BLaER1 (cell line): ENCODE data around the gene C14orf93.

Experiments used
- H3K27ac ChIP-seq: shearing (Covaris generic); formaldehyde crosslinking; 2 replicates; pipeline ENCODE4 v1.8.1; 2022
- H3K27me3 ChIP-seq: shearing (Covaris generic); formaldehyde crosslinking; 2 replicates; pipeline ENCODE4 v1.8.1; 2022
- H3K36me3 ChIP-seq: shearing (Covaris generic); formaldehyde crosslinking; 2 replicates; pipeline ENCODE4 v1.8.1; 2022
- H3K4me1 ChIP-seq: shearing (Covaris generic); formaldehyde crosslinking; 2 replicates; pipeline ENCODE4 v1.8.1; 2022
- H3K4me2 ChIP-seq: shearing (Covaris generic); formaldehyde crosslinking; 2 replicates; pipeline ENCODE4 v1.8.1; 2022
- H3K4me3 ChIP-seq: shearing (Covaris generic); formaldehyde crosslinking; 2 replicates; pipeline ENCODE4 v1.8.1; 2022
- H3K9ac ChIP-seq: shearing (Covaris generic); formaldehyde crosslinking; 2 replicates; pipeline ENCODE4 v1.8.1; 2022
- H3K9me3 ChIP-seq: shearing (Covaris generic); formaldehyde crosslinking; 2 replicates; pipeline ENCODE4 v1.8.1; 2022
- H4K20me1 ChIP-seq: shearing (Covaris generic); formaldehyde crosslinking; 2 replicates; pipeline ENCODE4 v1.8.1; 2022
- Cebpa-rat ChIP-seq: shearing (Covaris generic); IDR thresholded peaks from 2 replicates; pipeline ENCODE4 v1.8.1; 2022

Gene C14orf93

DNA sequence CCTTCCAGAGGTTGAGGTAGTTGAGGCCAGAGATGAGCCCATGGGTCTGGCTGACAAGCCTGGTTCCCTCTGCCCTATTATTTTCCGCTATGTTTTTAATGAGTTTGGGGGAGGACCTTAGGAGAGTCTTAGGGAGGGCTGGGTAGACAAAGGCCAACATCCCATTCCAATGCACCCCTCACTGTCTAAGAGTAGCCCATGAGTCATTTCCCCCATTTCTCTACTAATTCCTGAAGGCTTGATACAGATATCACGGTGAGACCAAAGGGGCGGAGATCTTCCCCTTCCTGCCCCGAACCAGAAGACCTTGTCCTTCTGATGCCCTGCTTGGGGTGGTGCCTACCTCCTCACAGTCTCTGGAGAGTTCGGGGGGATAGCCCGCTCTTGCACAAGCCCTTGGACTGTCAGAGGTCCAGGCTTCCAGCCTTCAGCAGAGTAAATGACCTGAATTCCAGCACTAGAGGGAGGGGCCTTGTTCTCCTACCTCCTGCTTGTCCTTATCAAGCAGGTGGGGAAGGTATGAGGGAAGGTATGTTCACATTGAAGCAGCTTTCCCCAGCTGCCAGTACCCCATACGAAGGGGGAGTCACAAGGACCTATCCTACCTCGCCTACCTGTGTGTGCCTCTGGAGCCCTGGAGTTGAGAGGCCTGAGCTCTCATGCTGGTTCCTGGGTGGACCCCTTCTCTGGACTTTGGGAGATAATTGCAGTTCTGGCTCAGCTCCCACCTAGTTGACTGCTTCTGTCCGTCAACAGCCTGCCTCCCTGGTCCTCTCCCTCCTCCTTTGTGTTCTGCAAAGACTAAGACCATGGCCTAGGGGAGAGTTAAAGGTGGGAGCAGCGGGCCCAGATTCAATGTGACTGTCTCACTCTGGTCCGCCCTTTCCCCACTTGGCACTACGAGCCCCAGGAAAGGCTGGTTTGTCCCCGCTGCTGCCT, 35.7 kb upstream of the C14orf93 start:
- H3K9ac ChIP-seq = no peak overlapping the region
- no peak overlapping the region for H3K27ac ChIP-seq
- H3K27me3 ChIP-seq = no peaks in the 10 kb centered on the region
- no peak overlapping the region for H3K4me2 ChIP-seq
- peaks cover 22% of the 10 kb centered on the region for H3K36me3 ChIP-seq
- TF ChIP-seq Cebpa-rat = no peak
- no peak overlapping the region for H3K4me3 ChIP-seq
- no peaks in the 10 kb centered on the region for H3K9me3 ChIP-seq
- no peaks in the 10 kb centered on the region for H4K20me1 ChIP-seq
- no peaks in the 10 kb centered on the region; the same call in 1 of the 2 replicates for H3K4me1 ChIP-seq

DNA sequence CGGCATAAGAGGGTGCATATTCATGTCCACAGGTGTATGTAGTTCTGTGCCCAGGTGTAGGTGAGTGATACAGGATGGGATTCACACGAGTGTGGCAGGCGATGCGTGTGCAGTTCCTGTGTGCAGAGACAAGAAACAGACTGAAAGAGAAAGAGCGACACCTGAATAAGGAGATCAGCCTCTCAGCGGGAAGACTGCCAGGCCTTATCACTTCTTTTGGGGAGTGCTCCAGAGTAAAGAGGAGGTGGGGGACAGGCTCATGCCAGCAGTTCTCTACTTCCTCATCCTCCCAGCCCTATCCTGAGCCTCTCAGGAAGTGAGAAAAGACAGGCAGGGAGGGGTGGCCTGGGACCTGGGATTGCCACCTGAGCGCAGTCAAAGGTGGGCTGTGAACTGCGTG, 34.9 kb upstream of the C14orf93 start:
- H3K9ac ChIP-seq = no peak overlapping the region
- no peak overlapping the region for H3K4me2 ChIP-seq
- H4K20me1 ChIP-seq = no peaks in the 10 kb centered on the region
- H3K36me3 ChIP-seq = peaks cover 22% of the 10 kb centered on the region
- H3K4me1 ChIP-seq = no peaks in the 10 kb centered on the region; the same call in 1 of the 2 replicates
- no peak overlapping the region for H3K4me3 ChIP-seq
- no peak for TF ChIP-seq Cebpa-rat
- H3K27me3 ChIP-seq = no peaks in the 10 kb centered on the region
- H3K27ac ChIP-seq = no peak overlapping the region
- no peaks in the 10 kb centered on the region for H3K9me3 ChIP-seq

DNA sequence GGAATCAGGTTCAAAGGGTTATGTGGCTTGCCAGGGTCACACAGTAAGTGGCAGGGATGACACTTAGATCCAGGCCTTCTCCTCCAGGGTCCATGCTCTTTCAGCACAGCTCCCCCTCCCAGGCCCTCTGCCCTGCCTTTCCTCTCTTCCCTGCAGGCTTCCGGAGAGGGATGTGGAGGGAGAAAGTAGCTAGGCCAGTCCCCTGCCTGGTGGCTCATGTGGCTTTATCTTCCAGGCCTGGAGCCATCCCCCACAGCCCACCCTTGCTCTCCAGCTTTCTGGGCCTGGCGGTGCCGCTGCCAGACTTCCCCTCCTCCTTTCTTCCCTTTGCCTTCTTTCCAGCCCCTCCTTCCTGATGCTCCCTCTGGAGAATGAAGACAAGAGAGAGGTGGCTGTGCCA, 33.8 kb upstream of the C14orf93 start:
- H4K20me1 ChIP-seq = no peaks in the 10 kb centered on the region
- H3K36me3 ChIP-seq = peaks cover 13% of the 10 kb centered on the region
- H3K4me1 ChIP-seq = no peaks in the 10 kb centered on the region; the same call in 1 of the 2 replicates
- H3K4me3 ChIP-seq = no peak overlapping the region
- no peak overlapping the region for H3K4me2 ChIP-seq
- no peaks in the 10 kb centered on the region for H3K9me3 ChIP-seq
- H3K9ac ChIP-seq = no peak overlapping the region
- no peak for TF ChIP-seq Cebpa-rat
- H3K27ac ChIP-seq = no peak overlapping the region
- no peaks in the 10 kb centered on the region for H3K27me3 ChIP-seq

DNA sequence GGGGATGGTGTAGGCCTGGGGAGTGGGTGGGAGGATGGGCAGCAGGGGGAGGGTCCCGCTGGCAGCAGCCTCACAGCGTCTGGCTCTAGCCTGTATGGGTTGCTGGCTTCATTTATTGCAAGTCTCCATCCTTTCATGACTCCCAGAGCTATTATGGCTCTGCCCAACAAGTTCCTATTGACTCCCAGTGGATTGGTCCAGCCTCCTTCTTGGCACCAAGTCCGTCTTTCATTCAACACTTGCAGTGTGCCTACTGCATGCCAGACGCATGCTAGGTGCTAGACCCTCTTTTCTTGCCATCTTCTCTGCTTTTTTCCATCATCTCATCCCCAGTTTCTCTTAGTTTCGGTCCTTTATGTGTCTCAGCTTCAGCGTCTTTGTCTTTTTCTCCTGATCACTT, 33.2 kb upstream of the C14orf93 start:
- Histone ChIP-seq H3K9me3 (no peaks in the 10 kb centered on the region), H3K4me3 (no peak overlapping the region), H3K4me1 (no peaks in the 10 kb centered on the region; the same call in 1 of the 2 replicates)

DNA sequence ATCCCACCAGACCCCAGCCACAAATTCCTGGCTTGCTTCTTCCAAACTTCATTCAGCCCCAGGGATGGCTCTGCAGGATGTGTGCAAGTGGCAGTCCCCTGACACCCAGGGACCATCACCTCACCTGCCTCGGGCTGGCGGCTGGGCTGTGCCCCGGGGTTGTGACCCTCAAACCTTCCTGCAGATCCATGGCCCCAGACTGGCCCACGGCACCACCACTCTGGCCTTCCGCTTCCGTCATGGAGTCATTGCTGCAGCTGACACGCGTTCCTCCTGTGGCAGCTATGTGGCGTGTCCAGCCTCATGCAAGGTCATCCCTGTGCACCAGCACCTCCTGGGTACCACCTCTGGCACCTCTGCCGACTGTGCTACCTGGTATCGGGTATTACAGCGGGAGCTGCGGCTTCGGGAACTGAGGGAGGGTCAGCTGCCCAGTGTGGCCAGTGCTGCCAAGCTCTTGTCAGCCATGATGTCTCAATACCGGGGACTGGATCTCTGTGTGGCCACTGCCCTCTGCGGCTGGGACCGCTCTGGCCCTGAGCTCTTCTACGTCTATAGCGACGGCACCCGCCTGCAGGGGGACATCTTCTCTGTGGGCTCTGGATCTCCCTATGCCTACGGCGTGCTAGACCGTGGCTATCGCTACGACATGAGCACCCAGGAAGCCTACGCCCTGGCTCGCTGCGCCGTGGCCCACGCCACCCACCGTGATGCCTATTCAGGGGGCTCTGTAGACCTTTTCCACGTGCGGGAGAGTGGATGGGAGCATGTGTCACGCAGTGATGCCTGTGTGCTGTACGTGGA, 32.4 kb upstream of the C14orf93 start, which contains the start of gene PSMB11:
Gene PSMB11 (plus strand): TSS at position 51 of the 804 bp plus-strand sequence. CDS start 14 bp downstream, at position 65.
- Histone ChIP-seq H3K36me3 (no peaks in the 10 kb centered on the region), H3K9ac (no peak within 1 kb of the TSS), H3K27me3 (no peaks in the 10 kb centered on the region), H3K9me3 (no peaks in the 10 kb centered on the region), H3K4me3 (no peak within 1 kb of the TSS), H3K4me1 (no peaks in the 10 kb centered on the region; the same call in 1 of the 2 replicates), H3K27ac (no peak within 1 kb of the TSS), H3K4me2 (no peak within 1 kb of the TSS), H4K20me1 (no peaks in the 10 kb centered on the region)
- no peak for TF ChIP-seq Cebpa-rat

More for the DNA sequence above, 33.2 kb upstream of the C14orf93 start:
- no peak overlapping the region for H3K4me2 ChIP-seq
- H3K9ac ChIP-seq = no peak overlapping the region
- H4K20me1 ChIP-seq = no peaks in the 10 kb centered on the region
- no peaks in the 10 kb centered on the region for H3K27me3 ChIP-seq
- no peak for TF ChIP-seq Cebpa-rat
- peaks cover 7% of the 10 kb centered on the region for H3K36me3 ChIP-seq
- no peak overlapping the region for H3K27ac ChIP-seq

DNA sequence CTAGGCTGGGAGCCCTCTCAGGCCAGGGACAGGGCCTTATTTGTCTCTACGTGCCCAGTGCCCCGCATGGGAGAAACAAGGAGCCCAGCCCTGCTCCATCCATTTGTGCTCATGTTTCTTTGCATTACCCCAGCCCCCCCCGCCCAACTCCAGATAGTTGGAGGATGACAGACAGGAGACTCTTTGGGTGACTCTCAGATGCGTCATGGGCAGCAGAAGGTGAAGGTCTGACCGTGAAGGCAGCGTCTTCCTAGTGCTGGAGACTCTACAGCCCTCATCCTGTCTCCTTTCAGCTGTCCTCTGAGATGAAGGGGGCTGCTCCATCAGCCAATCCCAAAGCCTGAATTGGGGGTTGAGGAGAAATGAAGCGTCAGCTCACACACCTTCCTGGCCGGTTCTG, 31.8 kb upstream of the C14orf93 start:
- no peaks in the 10 kb centered on the region; the same call in 1 of the 2 replicates for H3K4me1 ChIP-seq
- no peak for TF ChIP-seq Cebpa-rat
- no peak overlapping the region for H3K9ac ChIP-seq
- no peak overlapping the region for H3K4me3 ChIP-seq
- H3K27ac ChIP-seq = no peak overlapping the region
- H3K36me3 ChIP-seq = no peaks in the 10 kb centered on the region
- no peaks in the 10 kb centered on the region for H3K9me3 ChIP-seq
- no peaks in the 10 kb centered on the region for H4K20me1 ChIP-seq
- H3K4me2 ChIP-seq = no peak overlapping the region
- H3K27me3 ChIP-seq = no peaks in the 10 kb centered on the region

DNA sequence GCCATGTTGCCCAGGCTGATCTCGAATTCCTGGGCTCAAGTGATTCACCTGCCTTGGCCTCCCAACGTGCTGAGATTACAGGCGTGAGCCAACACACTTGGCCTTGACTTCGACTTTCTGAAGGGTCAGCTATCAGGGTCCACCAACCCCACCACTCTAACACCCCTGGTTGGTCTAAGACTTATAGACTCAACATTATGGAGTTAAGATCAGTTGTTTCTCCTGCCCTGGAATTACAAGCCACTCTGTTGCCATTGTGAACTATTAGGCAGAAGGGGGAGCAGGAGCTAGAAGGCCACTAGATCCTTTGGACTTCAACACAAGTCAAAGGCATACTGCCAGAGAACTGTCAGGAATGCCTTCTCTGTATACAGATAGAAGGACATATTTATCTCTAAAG, 30.2 kb upstream of the C14orf93 start:
- no peaks in the 10 kb centered on the region for H3K9me3 ChIP-seq
- TF ChIP-seq Cebpa-rat = no peak
- H3K36me3 ChIP-seq = no peaks in the 10 kb centered on the region
- H3K4me2 ChIP-seq = no peak overlapping the region
- H3K27ac ChIP-seq = no peak overlapping the region
- H4K20me1 ChIP-seq = no peaks in the 10 kb centered on the region
- H3K4me3 ChIP-seq = no peak overlapping the region
- peaks cover 7% of the 10 kb centered on the region for H3K4me1 ChIP-seq
- no peaks in the 10 kb centered on the region for H3K27me3 ChIP-seq
- no peak overlapping the region for H3K9ac ChIP-seq

DNA sequence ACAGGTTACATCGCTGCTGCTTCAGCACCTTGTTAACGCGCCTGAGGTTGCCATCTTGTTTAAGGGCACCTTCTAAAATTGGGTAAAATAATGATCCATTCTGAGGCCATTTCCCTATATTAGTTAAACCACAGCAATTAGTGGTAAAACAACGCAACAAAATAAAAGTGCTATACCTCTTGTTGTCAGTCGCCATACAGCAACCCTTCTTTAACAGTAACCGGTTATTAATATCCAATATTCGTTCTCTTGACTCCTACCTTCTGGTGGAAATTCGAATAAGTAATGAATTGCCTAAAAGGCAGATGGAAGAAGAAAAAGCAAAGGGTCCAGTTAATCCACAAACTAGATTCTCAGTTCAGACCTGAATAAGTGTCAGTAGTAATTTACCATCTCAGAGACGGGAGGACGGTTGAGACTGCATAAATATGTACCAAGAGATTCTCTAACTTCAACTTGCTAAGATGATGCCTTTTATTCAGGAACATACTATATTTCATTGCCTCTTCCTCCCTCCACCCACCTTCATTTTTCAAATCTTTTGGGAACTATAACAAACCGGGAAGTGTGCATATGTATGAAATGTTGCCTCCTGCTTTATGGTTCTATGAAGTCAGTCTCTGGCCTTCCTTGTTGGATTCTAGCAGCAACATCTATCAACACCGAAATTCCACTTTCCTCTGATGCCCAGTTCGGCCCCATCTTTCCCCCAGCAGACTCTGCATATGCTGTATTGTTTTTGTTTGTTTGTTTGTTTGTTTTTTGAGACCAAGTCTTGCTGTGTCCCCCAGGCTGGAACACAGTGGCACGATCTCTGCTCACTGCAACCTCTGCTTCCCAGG, 25.6 kb upstream of the C14orf93 start:
- Histone ChIP-seq H4K20me1 (no peaks in the 10 kb centered on the region), H3K9ac (peak overlapping the region; percentile 96), H3K27ac (peak overlapping the region; percentile 96), H3K9me3 (no peaks in the 10 kb centered on the region), H3K4me1 (peaks cover 26% of the 10 kb centered on the region), H3K27me3 (no peaks in the 10 kb centered on the region), H3K4me2 (peak overlapping the region; percentile 45), H3K36me3 (peaks cover 31% of the 10 kb centered on the region), H3K4me3 (peak overlapping the region; percentile 89)
- TF ChIP-seq Cebpa-rat = no peak
